ENCODE data around the gene GLIPR2.

The GLIPR2 gene

DNA sequence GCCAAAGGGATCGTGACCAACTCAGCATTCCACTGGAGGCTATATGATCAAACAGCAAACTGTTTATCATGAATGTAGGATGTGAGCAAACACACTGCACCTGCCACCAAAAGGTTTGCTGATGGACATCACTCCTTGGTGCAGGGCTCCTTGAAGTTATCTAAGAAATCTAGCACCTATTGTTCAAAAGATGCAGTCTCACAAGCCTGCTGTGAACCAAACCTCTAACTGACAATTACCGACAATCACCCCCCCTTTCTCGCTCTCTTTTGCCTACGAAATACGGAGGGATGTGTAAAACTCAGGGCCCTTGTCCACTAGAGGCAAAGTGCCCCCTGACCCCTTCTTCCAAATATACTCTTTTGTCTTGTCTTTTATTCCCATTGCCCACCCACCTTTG lies 51.7 kb downstream of the GLIPR2 start:
- DNase-seq (ENCODE audit: low read depth) = no peak
- no peak overlapping the region for H3K4me3 ChIP-seq (ENCODE audit: low read length)
- TF ChIP-seq CTCF (conservative IDR thresholded peaks at IDR 0.05; ENCODE audit: low read depth, low read length) = no peak

GRCh38 chr9:36189976-36190375 lies 53.4 kb downstream of the GLIPR2 start:
- DNase-seq (ENCODE audit: low read depth) = no peak
- no peak for TF ChIP-seq CTCF (conservative IDR thresholded peaks at IDR 0.05; ENCODE audit: low read depth, low read length)
- H3K4me3 ChIP-seq (ENCODE audit: low read length) = peak overlapping the region; percentile 87

- peak; percentile 55 for TF ChIP-seq CTCF (conservative IDR thresholded peaks at IDR 0.05; ENCODE audit: low read depth, low read length)
Measured at GRCh38 chr9:36190388-36191289, 54.1 kb downstream of the GLIPR2 start, which contains the start of gene CLTA. Gene CLTA (plus strand): TSS chr9:36190921. CDS start chr9:36191057, 136 bp downstream.

DNA sequence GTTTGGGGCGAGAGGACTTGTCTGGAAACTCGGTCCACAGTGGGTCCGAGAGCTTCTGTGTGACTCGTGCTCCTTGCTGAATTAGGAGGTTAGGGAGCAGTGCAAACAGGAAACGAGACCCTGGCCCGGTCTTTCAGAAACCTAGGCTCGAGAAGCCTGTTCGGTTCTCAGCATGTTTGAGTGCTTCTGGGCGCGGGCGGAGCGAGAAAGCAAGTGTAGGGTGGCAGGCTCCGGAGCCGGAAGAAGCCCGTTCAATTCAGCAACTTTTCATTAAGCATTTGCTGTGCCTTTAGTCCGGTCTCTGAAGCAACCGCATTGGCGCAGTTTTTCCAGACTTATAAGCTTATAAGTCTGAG lies 54.7 kb downstream of the GLIPR2 start:
- TF ChIP-seq CTCF (conservative IDR thresholded peaks at IDR 0.05; ENCODE audit: low read depth, low read length) = no peak
- no peak for DNase-seq (ENCODE audit: low read depth)
- peak overlapping the region; percentile 87 for H3K4me3 ChIP-seq (ENCODE audit: low read length)

More at GRCh38 chr9:36190388-36191289, 54.1 kb downstream of the GLIPR2 start, which contains the start of gene CLTA:
- DNase-seq (ENCODE audit: low read depth) = peak; percentile 95
- peak within 1 kb of the TSS; percentile 87 for H3K4me3 ChIP-seq (ENCODE audit: low read length)

DNA sequence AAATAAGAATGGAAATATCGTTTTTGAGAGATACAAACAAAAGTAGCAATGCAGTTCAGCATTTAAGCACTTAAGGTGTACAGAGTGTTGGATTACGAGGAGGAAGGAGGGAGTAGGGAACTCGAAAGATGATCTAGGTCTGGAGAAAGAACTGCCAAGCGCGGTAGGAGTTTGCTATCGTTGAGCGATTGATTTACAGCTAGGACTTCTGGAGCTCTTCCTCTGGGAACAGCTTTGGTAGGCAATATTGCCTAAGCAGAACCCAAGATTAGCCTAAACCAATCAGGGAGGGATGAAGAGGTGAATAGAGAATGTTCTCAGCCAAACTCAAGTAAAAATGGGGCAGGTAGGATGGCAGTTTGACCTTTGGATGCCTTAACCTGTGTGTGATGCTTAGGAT lies 55.2 kb downstream of the GLIPR2 start:
- DNase-seq (ENCODE audit: low read depth) = no peak
- no peak for TF ChIP-seq CTCF (conservative IDR thresholded peaks at IDR 0.05; ENCODE audit: low read depth, low read length)
- H3K4me3 ChIP-seq (ENCODE audit: low read length) = peak overlapping the region; percentile 87

- no peak for TF ChIP-seq CTCF (conservative IDR thresholded peaks at IDR 0.05; ENCODE audit: low read depth, low read length)
- peak overlapping the region; percentile 87 for H3K4me3 ChIP-seq (ENCODE audit: low read length)
- DNase-seq (ENCODE audit: low read depth) = no peak
Measured at GRCh38 chr9:36192196-36192595, 55.7 kb downstream of the GLIPR2 start.

DNA sequence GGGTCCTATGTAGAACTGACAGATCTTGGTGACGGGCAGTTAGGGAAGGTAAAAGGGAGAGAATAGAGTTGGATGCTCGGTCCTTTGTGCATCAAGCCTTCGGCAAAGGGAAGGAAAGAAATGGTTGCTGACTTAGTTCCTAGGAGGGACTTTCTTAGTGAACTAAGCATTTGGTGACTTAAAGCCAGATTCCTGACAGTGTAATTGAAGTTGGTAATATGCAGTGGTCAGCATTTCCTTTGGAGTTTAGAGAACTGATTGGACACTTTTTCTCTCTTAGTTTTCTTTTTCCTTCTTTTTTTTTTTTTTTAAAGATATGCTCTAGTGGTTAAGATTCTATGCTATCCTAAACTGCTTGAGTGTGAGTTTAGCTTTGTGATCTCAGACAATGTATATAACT lies 56.5 kb downstream of the GLIPR2 start:
- DNase-seq (ENCODE audit: low read depth) = no peak
- no peak for TF ChIP-seq CTCF (conservative IDR thresholded peaks at IDR 0.05; ENCODE audit: low read depth, low read length)
- H3K4me3 ChIP-seq (ENCODE audit: low read length) = peak overlapping the region; percentile 87

Measured in retinal pigment epithelial cell (primary cell).